Measurements from ENCODE around the gene SAFB.

Gene SAFB

DNA sequence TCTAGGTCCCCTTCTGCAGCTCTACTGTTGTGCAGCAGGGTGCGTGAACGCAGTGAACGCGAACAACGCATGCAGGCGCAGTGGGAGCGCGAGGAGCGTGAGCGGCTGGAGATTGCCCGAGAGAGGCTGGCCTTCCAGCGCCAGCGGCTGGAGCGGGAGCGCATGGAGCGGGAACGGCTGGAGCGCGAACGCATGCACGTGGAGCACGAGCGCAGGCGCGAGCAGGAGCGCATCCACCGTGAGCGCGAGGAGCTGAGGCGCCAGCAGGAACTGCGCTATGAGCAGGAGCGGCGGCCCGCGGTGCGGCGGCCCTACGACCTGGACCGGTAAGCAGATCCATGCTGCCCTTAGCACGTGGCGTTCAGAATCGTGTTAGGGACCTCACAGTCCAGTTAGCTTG is 38.6 kb downstream of the SAFB start:
- ATAC-seq (no peak), DNase-seq (ENCODE audit: low spot score in 2 of 2) (no peak)
- H3K9me3 Mint-ChIP-seq = no peaks in the 10 kb centered on the region
- H3K4me1 Mint-ChIP-seq = peaks cover 5% of the 10 kb centered on the region
- no peak overlapping the region for H3K27ac Mint-ChIP-seq
- peaks cover 100% of the 10 kb centered on the region for H3K36me3 Mint-ChIP-seq
- no peak overlapping the region for H3K4me3 Mint-ChIP-seq

DNA sequence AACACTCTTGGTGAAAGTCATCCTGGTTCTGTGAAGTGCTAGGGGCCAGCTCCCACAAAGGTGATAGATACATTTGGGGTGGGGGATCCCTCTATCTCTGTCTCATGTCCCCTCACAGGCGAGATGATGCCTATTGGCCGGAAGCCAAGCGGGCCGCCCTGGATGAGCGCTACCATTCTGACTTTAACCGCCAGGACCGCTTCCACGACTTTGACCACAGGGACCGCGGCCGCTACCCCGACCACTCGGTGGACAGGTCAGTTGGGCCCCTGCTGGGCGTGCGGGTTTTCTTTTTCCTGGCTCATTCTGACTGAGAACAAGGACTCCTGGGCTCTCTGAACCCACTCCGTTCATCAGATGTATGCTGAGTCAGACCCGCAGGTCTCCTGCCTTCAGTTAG is 41.0 kb downstream of the SAFB start:
- Mint-ChIP-seq H3K4me3 (no peak overlapping the region), H3K4me1 (peaks cover 5% of the 10 kb centered on the region), H3K36me3 (peaks cover 100% of the 10 kb centered on the region), H3K27ac (no peak overlapping the region), H3K9me3 (no peaks in the 10 kb centered on the region)
- ATAC-seq = no peak
- DNase-seq (ENCODE audit: low spot score in 2 of 2) = no peak

DNA sequence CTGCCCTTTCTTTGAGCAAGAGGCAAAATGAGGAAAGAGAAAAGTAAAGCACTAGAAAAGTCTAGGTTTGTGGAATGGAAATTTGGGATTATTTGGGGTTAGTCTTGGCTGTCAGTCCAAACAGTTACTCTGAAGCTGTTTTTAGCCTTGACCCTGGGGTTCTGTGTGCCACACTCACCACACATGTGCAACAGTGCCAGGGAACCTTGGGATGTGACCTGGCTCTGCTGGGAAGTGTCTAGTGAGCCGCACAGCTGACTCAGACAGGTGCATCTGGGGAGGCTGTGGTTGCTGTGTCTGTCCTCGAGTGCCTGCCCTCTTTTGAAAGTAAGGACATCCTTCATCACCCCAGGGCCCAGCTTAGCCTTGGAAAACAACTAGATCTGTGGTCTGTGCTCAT is 41.6 kb downstream of the SAFB start:
- Mint-ChIP-seq H3K36me3 (peaks cover 100% of the 10 kb centered on the region), H3K27ac (no peak overlapping the region), H3K4me3 (no peak overlapping the region), H3K4me1 (peaks cover 5% of the 10 kb centered on the region), H3K9me3 (no peaks in the 10 kb centered on the region)
- no peak for ATAC-seq
- no peak for DNase-seq (ENCODE audit: low spot score in 2 of 2)

DNA sequence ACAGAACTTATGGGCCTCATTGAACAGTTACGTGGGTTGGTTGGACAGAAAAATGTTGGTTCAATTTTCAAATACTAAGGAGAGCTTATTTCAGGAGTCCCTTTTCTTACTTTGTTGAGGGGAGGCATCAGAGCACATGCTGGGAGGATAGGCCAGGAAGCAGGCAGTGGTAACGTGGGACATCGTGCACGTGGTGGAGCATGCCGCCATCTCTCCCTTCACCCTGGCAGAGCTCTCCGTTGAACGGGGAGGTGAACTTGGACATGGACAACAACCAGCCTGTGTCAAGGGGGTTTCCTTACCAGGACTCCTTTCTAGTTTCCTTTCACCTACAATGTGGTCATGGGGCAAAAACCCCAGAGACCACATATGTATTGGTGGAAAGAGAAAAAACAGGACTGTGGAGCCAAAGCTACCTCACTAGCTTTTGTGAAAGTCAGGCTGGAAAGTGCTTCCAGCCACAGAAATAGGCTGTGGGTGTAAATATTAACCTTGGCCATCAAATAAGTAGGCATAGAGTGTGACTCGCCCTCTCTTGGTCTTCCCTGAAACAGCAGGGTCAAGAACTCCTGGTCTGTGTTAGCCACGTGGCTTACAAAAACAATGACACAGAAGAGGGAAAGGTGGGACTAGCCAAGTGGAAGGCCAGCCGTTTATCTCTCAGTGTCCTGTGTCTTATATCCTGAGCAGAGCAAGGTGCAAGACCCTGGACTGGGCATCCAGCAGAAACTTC is 43.1 kb downstream of the SAFB start:
- Mint-ChIP-seq H3K36me3 (peaks cover 100% of the 10 kb centered on the region), H3K27ac (peak overlapping the region; percentile 71), H3K4me1 (peaks cover 5% of the 10 kb centered on the region), H3K4me3 (no peak overlapping the region), H3K9me3 (no peaks in the 10 kb centered on the region)
- ATAC-seq (peak; percentile 38), DNase-seq (ENCODE audit: low spot score in 2 of 2) (no peak)

DNA sequence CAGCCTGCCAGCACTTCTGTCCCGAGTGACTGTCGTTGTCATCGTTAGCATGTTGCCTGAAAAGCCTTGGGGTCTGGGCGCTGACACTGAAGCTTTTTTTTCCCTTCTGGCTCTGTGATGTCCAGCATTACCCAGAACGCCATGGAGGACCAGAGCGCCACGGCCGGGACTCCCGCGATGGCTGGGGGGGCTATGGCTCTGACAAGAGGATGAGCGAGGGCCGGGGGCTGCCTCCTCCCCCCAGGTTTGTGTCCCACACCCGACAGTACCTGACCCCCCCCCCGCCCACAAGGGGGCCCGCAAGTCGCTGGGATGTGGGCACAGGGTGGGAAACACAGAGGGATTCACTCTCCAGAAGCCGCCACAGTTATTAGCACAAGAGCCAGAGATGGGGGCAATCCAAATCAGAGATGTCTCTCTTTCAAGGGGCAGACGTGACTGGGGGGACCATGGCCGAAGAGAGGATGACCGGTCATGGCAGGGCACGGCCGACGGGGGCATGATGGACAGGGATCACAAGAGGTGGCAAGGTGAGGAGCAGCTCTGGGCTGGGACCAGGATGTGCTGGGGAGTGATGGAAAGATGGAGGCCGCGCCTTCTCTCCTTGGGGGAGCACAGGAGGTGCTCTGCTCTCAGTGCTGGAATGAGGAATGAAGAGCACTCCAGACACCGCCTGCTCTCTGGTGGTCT is 44.2 kb downstream of the SAFB start:
- Mint-ChIP-seq H3K9me3 (no peaks in the 10 kb centered on the region), H3K36me3 (peaks cover 100% of the 10 kb centered on the region), H3K4me3 (no peak overlapping the region), H3K27ac (peak overlapping the region; percentile 61), H3K4me1 (peaks cover 5% of the 10 kb centered on the region)
- ATAC-seq = no peak
- no peak for DNase-seq (ENCODE audit: low spot score in 2 of 2)

DNA sequence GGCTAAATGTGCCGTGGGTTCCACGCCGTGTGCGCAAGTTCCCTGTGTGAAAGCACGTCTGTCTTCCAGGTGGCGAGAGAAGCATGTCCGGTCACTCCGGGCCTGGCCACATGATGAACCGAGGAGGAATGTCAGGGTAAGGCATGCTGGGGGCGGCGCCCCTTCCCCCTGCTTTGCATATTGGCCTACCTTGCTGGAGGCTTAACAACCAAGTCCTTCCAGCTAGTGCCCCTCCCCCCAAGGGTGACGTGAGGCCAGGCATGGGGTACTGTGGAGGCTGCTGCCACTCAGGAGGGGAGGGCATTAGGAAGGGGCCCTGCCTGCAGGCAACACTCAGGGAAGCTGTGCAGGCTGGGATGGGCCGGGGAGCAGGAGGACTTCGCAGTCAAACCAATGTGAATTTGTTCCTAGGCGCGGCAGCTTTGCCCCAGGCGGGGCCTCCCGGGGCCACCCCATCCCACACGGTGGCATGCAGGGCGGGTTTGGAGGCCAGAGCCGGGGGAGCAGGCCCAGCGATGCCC is 44.9 kb downstream of the SAFB start:
- H3K4me3 Mint-ChIP-seq = no peak overlapping the region
- peak overlapping the region; percentile 61 for H3K27ac Mint-ChIP-seq
- ATAC-seq (no peak), DNase-seq (ENCODE audit: low spot score in 2 of 2) (no peak)
- no peaks in the 10 kb centered on the region for H3K9me3 Mint-ChIP-seq
- H3K4me1 Mint-ChIP-seq = peaks cover 5% of the 10 kb centered on the region
- peaks cover 99% of the 10 kb centered on the region for H3K36me3 Mint-ChIP-seq

DNA sequence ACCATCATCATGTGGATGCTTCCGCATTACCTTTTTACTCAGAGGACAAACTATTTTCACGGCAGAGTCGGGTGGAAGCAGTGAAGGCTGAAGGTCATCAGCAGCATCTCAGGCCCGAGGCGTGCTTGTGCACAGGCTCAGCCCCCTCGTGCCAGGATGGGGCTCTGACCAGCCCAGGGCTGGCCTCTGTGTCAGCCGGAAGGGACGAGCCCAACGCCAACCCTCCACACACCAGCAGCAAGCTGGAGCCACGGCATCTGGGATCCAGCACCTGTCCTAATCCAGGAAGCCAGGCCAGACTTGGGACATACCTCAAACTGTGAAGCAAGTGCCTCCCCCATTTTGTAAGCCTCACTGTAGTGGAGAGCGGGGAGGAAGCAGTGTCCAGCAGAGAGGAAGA is 46.3 kb downstream of the SAFB start:
- ATAC-seq (no peak), DNase-seq (ENCODE audit: low spot score in 2 of 2) (no peak)
- Mint-ChIP-seq H3K4me3 (no peak overlapping the region), H3K27ac (no peak overlapping the region), H3K9me3 (no peaks in the 10 kb centered on the region), H3K4me1 (peaks cover 5% of the 10 kb centered on the region), H3K36me3 (peaks cover 91% of the 10 kb centered on the region)

DNA sequence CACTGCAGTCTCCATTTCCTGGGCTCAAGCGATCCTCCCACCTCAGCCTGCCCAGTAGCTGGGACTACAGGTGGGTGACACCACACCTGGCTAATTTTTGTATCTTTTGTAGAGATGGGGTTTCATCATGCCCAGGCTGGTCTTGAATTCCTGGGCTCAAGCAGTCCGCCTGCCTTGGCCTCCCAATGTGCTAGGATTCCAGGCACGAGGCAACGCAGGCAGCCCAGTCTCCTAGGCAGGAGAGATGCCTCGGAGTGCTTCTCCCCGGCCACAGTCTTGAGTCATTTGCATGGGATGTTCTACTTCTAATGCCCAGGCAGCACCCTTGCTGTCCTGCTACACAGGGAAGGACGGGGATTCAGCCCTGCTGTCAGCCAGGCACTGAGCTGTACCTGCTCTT is 48.7 kb downstream of the SAFB start:
- no peaks in the 10 kb centered on the region for H3K9me3 Mint-ChIP-seq
- ATAC-seq (no peak), DNase-seq (ENCODE audit: low spot score in 2 of 2) (no peak)
- H3K36me3 Mint-ChIP-seq = peaks cover 67% of the 10 kb centered on the region
- no peak overlapping the region for H3K27ac Mint-ChIP-seq
- H3K4me1 Mint-ChIP-seq = peaks cover 5% of the 10 kb centered on the region
- no peak overlapping the region for H3K4me3 Mint-ChIP-seq

DNA sequence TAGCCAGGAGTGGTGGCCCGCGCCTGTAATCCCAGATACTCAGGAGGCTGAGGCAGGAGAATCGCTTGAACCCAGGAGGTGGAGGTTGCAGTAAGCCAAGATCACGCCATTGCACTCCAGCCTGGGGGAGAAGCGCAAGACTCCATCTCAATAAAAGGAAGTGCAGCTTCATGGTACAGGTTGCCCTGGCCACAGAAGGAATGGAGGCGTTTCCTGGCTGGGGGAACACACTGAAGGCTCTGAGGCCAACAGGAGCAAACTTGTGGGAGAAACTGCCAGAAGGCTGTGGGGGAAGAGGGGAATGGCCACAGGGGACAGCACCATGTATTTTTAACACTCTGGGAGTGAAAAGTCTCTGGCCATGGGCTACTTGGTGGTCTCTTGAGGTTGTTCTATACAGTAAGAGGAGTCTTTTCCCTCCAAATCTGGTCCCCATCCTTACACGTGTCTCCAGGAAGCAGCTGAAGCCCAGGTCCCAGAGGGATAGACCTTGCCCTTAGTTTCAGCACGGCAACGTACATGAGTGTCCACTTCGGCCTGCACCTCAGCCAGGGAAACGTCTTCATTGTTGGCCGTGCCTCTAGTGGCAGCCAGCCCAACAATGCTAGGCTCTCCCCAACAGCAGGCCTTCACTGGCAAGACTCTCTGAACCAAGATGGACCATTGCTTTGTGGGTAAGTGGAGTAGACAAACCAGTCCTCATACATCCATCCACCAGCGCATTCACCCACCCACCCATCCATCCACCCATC is 50.0 kb downstream of the SAFB start:
- DNase-seq (ENCODE audit: low spot score in 2 of 2) (no peak), ATAC-seq (no peak)
- Mint-ChIP-seq H3K9me3 (no peaks in the 10 kb centered on the region), H3K27ac (peak overlapping the region; percentile 67), H3K4me3 (no peak overlapping the region), H3K36me3 (peaks cover 65% of the 10 kb centered on the region), H3K4me1 (peaks cover 5% of the 10 kb centered on the region)

DNA sequence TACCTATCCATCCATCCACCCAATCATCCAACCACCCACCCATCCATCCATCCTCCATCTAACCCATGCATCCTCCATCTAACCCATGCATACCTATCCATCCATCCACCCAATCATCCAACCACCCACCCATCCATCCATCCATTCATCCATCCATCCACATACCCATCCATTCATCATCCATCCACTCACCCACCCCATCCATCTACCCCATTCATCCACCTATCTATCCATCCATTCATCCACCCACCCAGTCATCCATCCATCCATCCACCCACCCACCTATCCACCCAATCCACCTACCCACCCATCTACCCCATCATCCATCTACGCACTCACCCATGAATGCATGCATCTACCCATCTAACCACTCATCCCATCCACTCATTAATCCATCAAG is 50.9 kb downstream of the SAFB start:
- ATAC-seq = no peak
- DNase-seq (ENCODE audit: low spot score in 2 of 2) = no peak
- Mint-ChIP-seq H3K4me1 (peaks cover 5% of the 10 kb centered on the region), H3K4me3 (no peak overlapping the region), H3K36me3 (peaks cover 59% of the 10 kb centered on the region), H3K27ac (no peak overlapping the region), H3K9me3 (no peaks in the 10 kb centered on the region)

DNA sequence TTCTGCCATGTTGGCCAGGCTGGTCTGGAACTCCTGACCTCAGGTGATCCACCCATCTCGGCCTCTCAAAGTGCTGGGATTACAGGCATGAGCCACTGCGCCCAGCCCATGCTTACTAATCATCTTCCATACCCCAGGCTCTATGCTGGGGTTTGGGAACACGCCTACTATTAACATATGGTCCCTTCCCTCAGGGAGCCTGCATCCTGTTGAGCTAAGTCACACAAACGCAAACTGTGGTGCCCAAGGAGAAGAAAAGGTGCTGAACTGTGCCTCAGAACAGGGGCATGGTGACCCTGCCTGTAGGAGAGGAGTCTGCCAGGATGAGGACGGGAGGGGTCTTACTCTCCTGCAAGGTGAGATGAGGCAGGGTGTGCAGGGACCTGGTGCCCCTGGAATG is 51.8 kb downstream of the SAFB start:
- ATAC-seq (no peak), DNase-seq (ENCODE audit: low spot score in 2 of 2) (no peak)
- Mint-ChIP-seq H3K4me1 (peaks cover 15% of the 10 kb centered on the region), H3K36me3 (peaks cover 58% of the 10 kb centered on the region), H3K9me3 (no peaks in the 10 kb centered on the region), H3K4me3 (no peak overlapping the region), H3K27ac (peak overlapping the region; percentile 63)

DNA sequence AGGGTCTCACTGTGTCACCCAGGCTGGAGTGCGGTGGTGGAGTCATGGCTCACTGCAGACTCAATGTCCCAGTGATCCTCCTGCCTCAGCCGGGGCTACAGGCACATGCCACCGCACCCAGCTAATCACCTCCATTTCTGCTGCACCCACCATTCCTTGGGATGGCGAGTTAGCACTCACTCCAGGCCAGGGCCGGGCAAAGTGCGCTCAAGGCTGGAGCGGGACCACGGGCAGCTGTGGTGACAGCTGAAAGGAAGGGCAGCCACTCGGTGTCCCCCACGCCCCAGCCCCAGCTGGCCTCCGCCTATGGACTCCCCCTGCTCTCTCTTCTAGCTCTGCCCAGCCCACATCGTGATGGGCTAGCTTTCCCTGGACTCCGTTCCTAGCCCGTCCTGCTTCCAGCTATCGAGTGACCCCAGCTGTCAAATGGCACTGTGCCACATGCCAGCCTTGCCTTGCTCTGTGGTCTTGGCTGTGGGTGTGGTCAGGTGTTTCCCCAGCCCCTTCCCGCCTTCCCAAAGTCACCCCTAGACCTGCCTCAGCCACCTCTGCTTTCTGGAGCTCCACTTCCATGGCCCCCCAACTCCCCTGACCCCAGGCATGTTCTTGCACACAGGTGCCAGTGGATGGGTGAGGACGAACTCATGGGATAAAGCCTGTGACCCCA is 53.4 kb downstream of the SAFB start:
- DNase-seq (ENCODE audit: low spot score in 2 of 2) (no peak), ATAC-seq (no peak)
- Mint-ChIP-seq H3K36me3 (peaks cover 56% of the 10 kb centered on the region), H3K9me3 (no peaks in the 10 kb centered on the region), H3K4me3 (no peak overlapping the region), H3K27ac (no peak overlapping the region), H3K4me1 (peaks cover 28% of the 10 kb centered on the region)

DNA sequence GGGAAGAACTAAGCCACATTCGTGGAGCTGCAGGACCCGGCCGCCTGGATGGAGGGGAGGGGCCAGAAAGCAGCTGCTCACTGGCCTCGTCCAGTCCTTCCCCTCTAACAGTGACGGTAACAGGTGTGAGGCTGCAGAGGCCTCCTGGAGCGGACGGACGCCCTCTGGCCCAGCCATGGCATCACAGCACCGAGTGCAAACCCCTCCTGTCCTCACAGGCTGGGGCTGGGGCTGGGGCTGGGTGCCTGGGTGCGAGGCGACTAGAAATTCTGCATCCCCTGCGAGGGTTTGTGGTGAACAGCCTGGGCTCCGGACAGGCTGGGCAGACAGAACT is 53.9 kb downstream of the SAFB start:
- Mint-ChIP-seq H3K4me3 (no peak overlapping the region), H3K36me3 (peaks cover 56% of the 10 kb centered on the region), H3K9me3 (no peaks in the 10 kb centered on the region), H3K27ac (no peak overlapping the region), H3K4me1 (peaks cover 33% of the 10 kb centered on the region)
- DNase-seq (ENCODE audit: low spot score in 2 of 2) (no peak), ATAC-seq (no peak)

DNA sequence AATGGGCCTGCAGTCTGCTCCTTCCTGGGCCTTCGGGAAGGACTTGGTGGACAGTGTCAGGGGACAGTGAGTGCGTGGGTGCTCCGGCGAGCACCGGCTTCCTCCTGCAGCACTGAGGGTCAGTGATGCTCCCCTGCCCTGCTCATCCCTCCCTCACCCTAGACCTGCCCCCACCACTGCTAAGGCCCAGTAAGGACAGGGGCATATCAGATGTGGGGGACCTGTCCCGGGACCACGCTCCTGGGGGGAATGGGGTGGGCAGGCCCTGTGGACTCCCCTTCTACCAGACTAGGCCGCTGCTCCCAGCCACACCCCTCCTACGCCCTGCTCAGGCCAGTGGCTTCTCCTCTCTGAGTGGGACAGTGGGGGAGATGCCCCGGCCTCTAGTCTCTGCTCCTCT is 54.3 kb downstream of the SAFB start:
- Mint-ChIP-seq H3K27ac (peak overlapping the region; percentile 71), H3K9me3 (no peaks in the 10 kb centered on the region), H3K4me1 (peaks cover 37% of the 10 kb centered on the region), H3K36me3 (peaks cover 52% of the 10 kb centered on the region), H3K4me3 (no peak overlapping the region)
- no peak for ATAC-seq
- no peak for DNase-seq (ENCODE audit: low spot score in 2 of 2)

DNA sequence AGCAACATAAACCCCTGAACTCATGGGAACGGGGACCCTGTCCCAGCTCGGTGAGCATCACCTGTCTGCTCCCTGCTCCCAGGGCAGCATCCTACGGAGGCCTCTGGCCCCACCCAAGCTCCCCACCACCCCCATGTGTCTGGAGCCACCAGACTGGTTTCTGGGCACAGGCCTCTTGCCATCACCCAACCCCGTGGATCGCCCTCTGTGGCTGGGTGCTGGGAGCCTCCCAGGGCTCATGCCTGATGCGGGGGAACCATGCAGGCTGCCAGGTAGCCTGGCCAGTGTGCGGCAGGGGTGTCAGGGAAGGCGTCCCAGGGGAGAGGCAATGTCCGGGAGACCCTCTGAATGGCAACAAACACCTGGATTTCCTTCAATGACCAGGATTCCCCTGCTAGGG is 54.7 kb downstream of the SAFB start:
- DNase-seq (ENCODE audit: low spot score in 2 of 2) = no peak

More for the DNA sequence above, 54.7 kb downstream of the SAFB start:
- H3K9me3 Mint-ChIP-seq = no peaks in the 10 kb centered on the region
- ATAC-seq = no peak
- H3K4me3 Mint-ChIP-seq = no peak overlapping the region
- H3K27ac Mint-ChIP-seq = peak overlapping the region; percentile 71
- H3K4me1 Mint-ChIP-seq = peaks cover 41% of the 10 kb centered on the region
- peaks cover 49% of the 10 kb centered on the region for H3K36me3 Mint-ChIP-seq

Measured in stimulated activated effector memory CD8-positive, alpha-beta T cell treated with anti-CD3 and anti-CD28 coated beads, Interleukin-12 subunit alpha, Interleukin-12 subunit beta, amount 100 ng/mL, for 72 hours (primary cell).